H1 (cell line): ENCODE measurements around the gene JPH2. TPM values are rescaled to one million over a fixed set of nuclear protein-coding genes. Genes with fewer than 3 reads are reported as not detected.

Experiments used
- CTCF ChIA-PET: fragments of 300-600 bp; sonication (Branson Sonifier 250); formaldehyde crosslinking; loops from one replicate; lab custom pipeline; 2021; ENCODE audit not compliant: partially characterized antibody; lab: Charles Lee
- POLR2A ChIA-PET: fragments of 300-600 bp; sonication (Branson Sonifier 250); formaldehyde crosslinking; loops from one replicate; lab custom pipeline; 2021; ENCODE audit warnings: inconsistent platforms; ENCODE audit not compliant: partially characterized antibody; lab: Charles Lee
- DNase-seq, 2 experiments: peaks; one replicate each; pipeline versions ENCODE4 v3.0.0 to v3.0.0-alpha.2; 2010 to 2022; ENCODE audit warnings: low spot score in 2 of 2, low read depth in 1 of 2, mixed read lengths in 1 of 2
- FAIRE-seq: peaks from 2 replicates; lab custom pipeline; 2011; peaks lifted over from hg19 to GRCh38; lab: Jason Lieb, UNC
- H2AFZ ChIP-seq: 2 replicates; pipeline ENCODE4 v1.8.1; 2012; ENCODE audit warnings: low read length, inconsistent platforms
- H2AK5ac ChIP-seq: 2 replicates; pipeline ENCODE4 v1.6.1; 2013; ENCODE audit warnings: low read depth, low read length
- H2BK120ac ChIP-seq: replicated peaks from 2 replicates; pipeline ENCODE3; 2013; ENCODE audit warnings: low read depth, low read length, inconsistent platforms
- H2BK12ac ChIP-seq: 2 replicates; pipeline ENCODE4 v1.6.1; 2013; ENCODE audit warnings: low read depth, low read length
- H2BK15ac ChIP-seq: 2 replicates; pipeline ENCODE4 v1.6.1; 2013; ENCODE audit warnings: low read length
- H2BK20ac ChIP-seq: 2 replicates; pipeline ENCODE4 v1.6.1; 2013; ENCODE audit warnings: low read length
- H2BK5ac ChIP-seq: 2 replicates; pipeline ENCODE4 v1.6.1; 2013; ENCODE audit warnings: low read depth, low read length
- H3K14ac ChIP-seq: 2 replicates; pipeline ENCODE4 v1.6.1; 2013; ENCODE audit warnings: inconsistent platforms; ENCODE audit not compliant: insufficient read length
- H3K18ac ChIP-seq: 2 replicates; pipeline ENCODE4 v1.6.1; 2013; ENCODE audit warnings: low read length; ENCODE audit errors: extremely low read depth
- H3K23ac ChIP-seq: 2 replicates; pipeline ENCODE4 v1.6.1; 2013; ENCODE audit warnings: inconsistent platforms; ENCODE audit not compliant: insufficient read length
- H3K23me2 ChIP-seq: 2 replicates; pipeline ENCODE4 v1.6.1; 2013; ENCODE audit warnings: low read depth, low read length
- H3K27ac ChIP-seq: 2 replicates; pipeline ENCODE4 v1.6.1; 2011; ENCODE audit warnings: low read depth, low read length, inconsistent platforms
- H3K27me3 ChIP-seq, 4 experiments: replicated peaks in 1 of 4; 1 replicate in 1 of 4; 2 replicates in 3 of 4; pipeline versions ENCODE4 v1.6.1 to v1.8.1; 2011 to 2013; ENCODE audit warnings: low read length in 3 of 4, mild to moderate bottlenecking in 3 of 4, inconsistent platforms in 2 of 4, mixed read lengths in 2 of 4, moderate library complexity in 1 of 4; ENCODE audit not compliant: control insufficient read depth in 3 of 4, insufficient read depth in 3 of 4; ENCODE audit errors: extremely low read depth in 1 of 4
- H3K36me3 ChIP-seq, 4 experiments: 2 replicates each; pipeline versions ENCODE4 v1.6.1 to v1.8.1; 2011 to 2013; ENCODE audit warnings: mild to moderate bottlenecking in 4 of 4, low read length in 3 of 4, moderate library complexity in 2 of 4, control low read depth in 1 of 4, inconsistent platforms in 1 of 4; ENCODE audit not compliant: insufficient read depth in 4 of 4, control insufficient read depth in 2 of 4
- H3K4ac ChIP-seq: replicated peaks from 2 replicates; pipeline ENCODE3; 2013; ENCODE audit warnings: low read length, low read depth, mixed read lengths, inconsistent platforms; ENCODE audit not compliant: insufficient read length
- H3K4me1 ChIP-seq, 4 experiments: replicated peaks in 1 of 4; 1 replicate in 1 of 4; 2 replicates in 3 of 4; pipeline versions ENCODE4 v1.6.1 to v1.8.1; 2011 to 2013; ENCODE audit warnings: low read length in 3 of 4, inconsistent platforms in 2 of 4, mixed read lengths in 1 of 4; ENCODE audit not compliant: insufficient read depth in 4 of 4, control insufficient read depth in 3 of 4
- H3K4me2 ChIP-seq, 2 experiments: 2 replicates each; pipeline versions ENCODE4 v1.6.1 to v1.8.1; 2011 to 2013; ENCODE audit warnings: low read depth in 2 of 2, low read length in 2 of 2, control low read depth in 1 of 2, inconsistent platforms in 1 of 2, mild to moderate bottlenecking in 1 of 2; ENCODE audit not compliant: insufficient read depth in 1 of 2
- H3K4me3 ChIP-seq, 4 experiments: fragments of 200-600, 300-600 bp in 1 of 4; sonication (generic), shearing (Covaris generic), sonication (Bioruptor Twin) in 1 of 4; 2 replicates each; pipeline versions ENCODE4 v1.5.1 to v1.8.1; 2011 to 2016; ENCODE audit warnings: low read length in 4 of 4, low read depth in 3 of 4, control low read depth in 2 of 4, inconsistent platforms in 2 of 4, mild to moderate bottlenecking in 2 of 4, mixed read lengths in 1 of 4, moderate library complexity in 1 of 4; ENCODE audit not compliant: insufficient read depth in 2 of 4; ENCODE audit errors: extremely low read depth in 1 of 4
- H3K56ac ChIP-seq: replicated peaks from 2 replicates; pipeline ENCODE3; 2013; ENCODE audit warnings: low read depth, mild to moderate bottlenecking, mixed read lengths, low read length, inconsistent platforms; ENCODE audit not compliant: insufficient read length
- H3K79me1 ChIP-seq: 2 replicates; pipeline ENCODE4 v1.6.1; 2013; ENCODE audit warnings: low read depth, low read length, control low read depth
- H3K79me2 ChIP-seq, 2 experiments: 2 replicates each; pipeline versions ENCODE4 v1.6.1 to v1.8.1; 2012 to 2013; ENCODE audit warnings: low read length in 2 of 2, mild to moderate bottlenecking in 2 of 2, inconsistent platforms in 1 of 2; ENCODE audit not compliant: insufficient read depth in 2 of 2, control insufficient read depth in 1 of 2
- H3K9ac ChIP-seq, 4 experiments: replicated peaks in 1 of 4; 1 replicate in 1 of 4; 2 replicates in 3 of 4; pipeline versions ENCODE4 v1.6.1 to v1.8.1; 2011 to 2013; ENCODE audit warnings: low read depth in 3 of 4, low read length in 3 of 4, control low read depth in 2 of 4, mild to moderate bottlenecking in 2 of 4, moderate library complexity in 2 of 4, inconsistent platforms in 1 of 4; ENCODE audit errors: extremely low read depth in 1 of 4
- H3K9me3 ChIP-seq, 2 experiments: 2 replicates each; pipeline versions ENCODE4 v1.6.1 to v1.8.1; 2012 to 2013; ENCODE audit warnings: mild to moderate bottlenecking in 2 of 2, moderate library complexity in 2 of 2, control low read depth in 1 of 2, inconsistent platforms in 1 of 2, low read depth in 1 of 2, low read length in 1 of 2, mixed read lengths in 1 of 2; ENCODE audit not compliant: insufficient read depth in 2 of 2
- H4K20me1 ChIP-seq, 2 experiments: replicated peaks in 1 of 2; 2 replicates each; pipeline versions ENCODE3 to v1.8.1; 2011 to 2013; ENCODE audit warnings: inconsistent platforms in 2 of 2, low read length in 2 of 2, mild to moderate bottlenecking in 1 of 2; ENCODE audit not compliant: insufficient read depth in 2 of 2, control insufficient read depth in 1 of 2
- H4K5ac ChIP-seq: 2 replicates; pipeline ENCODE4 v1.6.1; 2013; ENCODE audit warnings: low read length, low read depth, mixed read lengths, inconsistent platforms; ENCODE audit not compliant: insufficient read length
- H4K8ac ChIP-seq: 2 replicates; pipeline ENCODE4 v1.8.0; 2013; ENCODE audit warnings: mild to moderate bottlenecking, moderate library complexity, low read length, inconsistent platforms; ENCODE audit not compliant: insufficient read depth; ENCODE audit errors: extremely low read depth
- H4K91ac ChIP-seq: replicated peaks from 2 replicates; pipeline ENCODE3; 2013; ENCODE audit warnings: low read length, mixed read lengths, inconsistent platforms; ENCODE audit not compliant: insufficient read length
- CHD1 ChIP-seq: IDR thresholded peaks from 2 replicates; pipeline ENCODE4 v1.6.1; 2012; ENCODE audit warnings: low read depth, low read length, improper control_type of control experiment
- CREB1 ChIP-seq: IDR thresholded peaks from 2 replicates; pipeline ENCODE4 v1.6.1; 2012; ENCODE audit warnings: inconsistent platforms
- HDAC2 ChIP-seq, 2 experiments: fragments of 300-600 bp in 1 of 2; sonication (generic) in 1 of 2; IDR thresholded peaks; 2 replicates each; pipeline ENCODE4 v1.6.1; 2011 to 2012; ENCODE audit warnings: low read depth in 2 of 2, low read length in 2 of 2, mild to moderate bottlenecking in 2 of 2, moderate library complexity in 2 of 2, borderline replicate concordance in 1 of 2, inconsistent platforms in 1 of 2
- JUN ChIP-seq: IDR thresholded peaks from 2 replicates; pipeline ENCODE4 v1.6.1; 2011; ENCODE audit warnings: low read depth, mild to moderate bottlenecking, improper control_type of control experiment, low read length
- KDM5A ChIP-seq: fragments of 200-600 bp; IDR thresholded peaks from 2 replicates; pipeline ENCODE4 v1.7.1; 2012; ENCODE audit warnings: mild to moderate bottlenecking, low read length, inconsistent platforms, mixed read lengths
- SP2 ChIP-seq: IDR thresholded peaks from 2 replicates; pipeline ENCODE4 v1.6.1; 2012; ENCODE audit warnings: mild to moderate bottlenecking, low read length, inconsistent platforms
- SRF ChIP-seq: IDR thresholded peaks from 2 replicates; pipeline ENCODE4 v1.6.1; 2011; ENCODE audit warnings: mild to moderate bottlenecking, low read depth, low read length, moderate library complexity
- TEAD4 ChIP-seq: IDR thresholded peaks from 2 replicates; pipeline ENCODE4 v1.6.1; 2012; ENCODE audit warnings: low read depth, low read length, inconsistent platforms, mixed read lengths
- USF2 ChIP-seq: IDR thresholded peaks from 2 replicates; pipeline ENCODE4 v1.6.1; 2011; ENCODE audit warnings: low read length, improper control_type of control experiment
- ZNF274 ChIP-seq: IDR thresholded peaks from 2 replicates; pipeline ENCODE4 v1.7.0; 2012; ENCODE audit warnings: low read length, borderline replicate concordance; ENCODE audit errors: extremely low read depth
- WGBS, 2 experiments: shearing (Covaris generic) in 1 of 2; methylation state at CpG; one replicate each; pipeline versions ENCODE4 v1.1.6 to v1.1.7; 2013 to 2015; ENCODE audit warnings: low lambda C conversion rate in 2 of 2, mixed read lengths in 2 of 2, inconsistent platforms in 1 of 2, low coverage in 1 of 2, missing lambda C conversion rate in 1 of 2; ENCODE audit not compliant: insufficient replicate concordance in 2 of 2, insufficient coverage in 1 of 2, insufficient read length in 1 of 2; ENCODE audit errors: extremely low coverage in 1 of 2, missing lambda C conversion rate in 1 of 2; 5-methylcytosine and 5-hydroxymethylcytosine counted together
- polyA plus RNA-seq, 7 experiments: library from polyadenylated mRNA; depleted of rRNA in 3 of 7; stranded (reverse) in 5 of 7; unstranded in 2 of 7; fragments of >200 nt in 5 of 7; fragments of 200-250 nt in 2 of 7; gene quantifications; 1 replicate in 5 of 7; 2 replicates in 1 of 7; 4 replicates in 1 of 7; pipeline versions ENCODE4 v1.2.1 to v1.2.3, GENCODE V29; 2011 to 2013; ENCODE audit warnings: missing spikeins in 2 of 7, mixed read lengths in 2 of 7
- total RNA-seq: library from RNA; stranded (reverse); fragmentation: NEBNext Ultra II Directional; extraction: Animal tissue kit (Norgen Biotek cat#: 25700); gene quantifications from 2 replicates; pipeline ENCODE4 v1.2.1, GENCODE V29; 2021

Gene JPH2
- total and polyA plus RNA-seq, 2 of the 8 experiments (the other 6 are each of a cell fraction or from before 2014, with no cell fraction given), result 0.59 to 1.3 TPM

- peak within 1 kb of the TSS; percentile 96 for H4K8ac ChIP-seq
- no peak within 1 kb of the TSS for H3K23ac ChIP-seq
- no peak within 1 kb of the TSS for H2BK20ac ChIP-seq
- WGBS, 2 experiments, result 1% methylated on average over 31 of the region's 79 CpGs; no CpG with 5 or more reads in 1 of the 2 experiments
- peak within 1 kb of the TSS; percentile 27 for H3K18ac ChIP-seq
- H4K5ac ChIP-seq, result peak within 1 kb of the TSS; percentile 81
- peak within 1 kb of the TSS; percentile 62 for H3K56ac ChIP-seq
- H3K23me2 ChIP-seq, result peaks cover 8% of the 10 kb centered on the region
- H3K79me2 ChIP-seq, result peaks cover 11 to 51% of the 10 kb centered on the region in 2 experiments
- peaks cover 5% of the 10 kb centered on the region for H3K79me1 ChIP-seq
- peaks cover 1 to 6% (median 5%) of the 10 kb centered on the region in 4 experiments for H3K4me1 ChIP-seq
- H2AK5ac ChIP-seq, result peak within 1 kb of the TSS; percentile 26
- H2BK15ac ChIP-seq, result 0 out of 2 replicates have a peak within 1 kb of the TSS, but pooled peaks have one; percentile 22
- peak within 1 kb of the TSS; percentile 88 to 95 for H3K4me2 ChIP-seq
- H3K27ac ChIP-seq, result peak within 1 kb of the TSS; percentile 91
- H2BK12ac ChIP-seq, result peak within 1 kb of the TSS; percentile 69; the same call in 1 of the 2 replicates
- H3K9me3 ChIP-seq, result no peaks in the 10 kb centered on the region
- peak; percentile 94 to 98 for DNase-seq
- H3K9ac ChIP-seq, result peak within 1 kb of the TSS; percentile 92 to 97 (median 94)
- peak within 1 kb of the TSS; percentile 89 for H4K91ac ChIP-seq
- peak within 1 kb of the TSS; percentile 2; the same call in 1 of the 2 replicates for H2AFZ ChIP-seq
- no peak within 1 kb of the TSS for H3K14ac ChIP-seq
- peaks cover 0 to 8% (median 6%) of the 10 kb centered on the region in 4 experiments; a peak in 1 of 8 replicates for H3K36me3 ChIP-seq
- H3K4ac ChIP-seq, result peak within 1 kb of the TSS; percentile 57
- no peak for FAIRE-seq
- peaks cover 4 to 6% of the 10 kb centered on the region in 2 experiments for H4K20me1 ChIP-seq
- ChIA-PET POLR2A (interaction anchor here (0.8 to 1.1 kb wide), 10 partner anchors 8 to 117 kb away, joined by 3 to 7 read pairs (median 3); partner anchors contain the start of genes GDAP1L1 and JPH2), CTCF (interaction anchor here (0.6 to 1.2 kb wide), 4 partner anchors 13 to 135 kb away, joined by 3 to 6 read pairs (median 4); no protein-coding TSS in a partner anchor)
- H2BK5ac ChIP-seq, result peak within 1 kb of the TSS; percentile 86
- no peak within 1 kb of the TSS for H2BK120ac ChIP-seq
- peak within 1 kb of the TSS; percentile 87 to 99 (median 97) for H3K4me3 ChIP-seq
- no peaks in the 10 kb centered on the region for H3K27me3 ChIP-seq
- TF ChIP-seq KDM5A (no peak), SP2 (no peak), HDAC2 (IDR thresholded peaks at IDR 0.05; ENCODE audit: borderline replicate concordance in 1 of 2, low read depth in 2 of 2, low read length in 2 of 2) (0 out of 4 replicates have a peak, but pooled peaks have one; percentile 30 to 70), CREB1 (peak; percentile 89), CHD1 (no peak), ZNF274 (no peak), JUN (no peak), TEAD4 (0 out of 2 replicates have a peak, but pooled peaks have one; percentile 38), USF2 (peak; percentile 80), SRF (no peak)
Measured at GRCh38 chr20:44210406-44211176, 23.6 kb upstream of the JPH2 start, which contains the start of gene OSER1. TSS of gene OSER1 (minus strand) at chr20:44210771. CDS start at chr20:44206957, 3,814 bp downstream.
